Activated CD4-positive, CD25-positive, alpha-beta regulatory T cell treated with anti-CD3 and anti-CD28 coated beads, Interleukin-2, amount 50 U/mL, for 72 hours (primary cell): ENCODE results near the gene ANGPTL4.
A peak's percentile ranks its signal among the peaks of the same experiment; 100 is the strongest.
"Not testable (repeated sequence)": the region's sequence is repeated elsewhere in the genome, so short reads cannot be mapped to it uniquely, and the experiment has no call there.

ENCODE experiments used
- DNase-seq: peaks from one replicate; pipeline ENCODE4 v3.0.0; 2021

ANGPTL4 gene

GRCh38 chr19:8366121-8366581 is 2.2 kb downstream of the ANGPTL4 start:
- DNase-seq = no peak

DNA sequence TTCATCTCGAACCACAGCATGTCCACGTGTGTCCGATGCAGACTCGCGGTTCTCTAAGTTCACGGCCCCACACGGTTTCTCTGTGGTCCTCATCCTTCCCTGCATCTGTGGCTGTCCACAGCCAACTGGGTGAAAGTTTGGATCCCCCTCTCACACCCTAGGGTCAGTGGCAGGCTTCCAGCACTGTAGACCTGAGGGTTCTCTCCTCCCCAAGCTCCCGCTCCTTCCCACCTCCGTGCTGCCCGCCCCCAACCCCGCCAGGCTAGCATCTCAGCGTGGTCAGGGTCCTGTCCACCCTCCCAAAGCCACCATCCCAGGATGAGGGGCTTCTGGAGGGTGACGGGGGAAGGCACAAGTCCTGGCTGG is 3.0 kb downstream of the ANGPTL4 start:
- DNase-seq = no peak

GRCh38 chr19:8367327-8368001 is 3.5 kb downstream of the ANGPTL4 start:
- no peak for DNase-seq

GRCh38 chr19:8370176-8371010 is 6.4 kb downstream of the ANGPTL4 start:
- no peak for DNase-seq

DNA sequence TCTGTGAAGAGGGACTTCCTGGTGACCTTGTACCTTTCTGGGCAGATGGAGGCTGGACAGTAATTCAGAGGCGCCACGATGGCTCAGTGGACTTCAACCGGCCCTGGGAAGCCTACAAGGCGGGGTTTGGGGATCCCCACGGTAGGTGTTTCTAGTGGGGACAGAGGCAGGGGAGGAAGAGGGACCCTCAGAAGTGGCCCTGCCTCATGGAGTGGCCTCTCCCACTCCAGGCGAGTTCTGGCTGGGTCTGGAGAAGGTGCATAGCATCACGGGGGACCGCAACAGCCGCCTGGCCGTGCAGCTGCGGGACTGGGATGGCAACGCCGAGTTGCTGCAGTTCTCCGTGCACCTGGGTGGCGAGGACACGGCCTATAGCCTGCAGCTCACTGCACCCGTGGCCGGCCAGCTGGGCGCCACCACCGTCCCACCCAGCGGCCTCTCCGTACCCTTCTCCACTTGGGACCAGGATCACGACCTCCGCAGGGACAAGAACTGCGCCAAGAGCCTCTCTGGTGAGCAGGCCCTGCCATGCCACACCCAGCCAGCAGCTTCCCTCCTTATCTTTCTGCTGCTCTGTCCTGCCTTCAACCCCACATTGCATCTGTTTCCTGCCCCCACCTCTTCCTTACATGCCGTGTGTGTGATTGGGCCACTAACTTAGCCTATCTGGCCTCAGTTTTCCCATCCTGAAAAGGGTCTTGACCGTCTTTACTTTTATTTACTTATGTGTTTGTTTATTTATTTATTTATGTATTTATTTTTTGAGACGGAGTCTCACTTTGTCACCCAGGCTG is 7.3 kb downstream of the ANGPTL4 start:
- no peak for DNase-seq

DNA sequence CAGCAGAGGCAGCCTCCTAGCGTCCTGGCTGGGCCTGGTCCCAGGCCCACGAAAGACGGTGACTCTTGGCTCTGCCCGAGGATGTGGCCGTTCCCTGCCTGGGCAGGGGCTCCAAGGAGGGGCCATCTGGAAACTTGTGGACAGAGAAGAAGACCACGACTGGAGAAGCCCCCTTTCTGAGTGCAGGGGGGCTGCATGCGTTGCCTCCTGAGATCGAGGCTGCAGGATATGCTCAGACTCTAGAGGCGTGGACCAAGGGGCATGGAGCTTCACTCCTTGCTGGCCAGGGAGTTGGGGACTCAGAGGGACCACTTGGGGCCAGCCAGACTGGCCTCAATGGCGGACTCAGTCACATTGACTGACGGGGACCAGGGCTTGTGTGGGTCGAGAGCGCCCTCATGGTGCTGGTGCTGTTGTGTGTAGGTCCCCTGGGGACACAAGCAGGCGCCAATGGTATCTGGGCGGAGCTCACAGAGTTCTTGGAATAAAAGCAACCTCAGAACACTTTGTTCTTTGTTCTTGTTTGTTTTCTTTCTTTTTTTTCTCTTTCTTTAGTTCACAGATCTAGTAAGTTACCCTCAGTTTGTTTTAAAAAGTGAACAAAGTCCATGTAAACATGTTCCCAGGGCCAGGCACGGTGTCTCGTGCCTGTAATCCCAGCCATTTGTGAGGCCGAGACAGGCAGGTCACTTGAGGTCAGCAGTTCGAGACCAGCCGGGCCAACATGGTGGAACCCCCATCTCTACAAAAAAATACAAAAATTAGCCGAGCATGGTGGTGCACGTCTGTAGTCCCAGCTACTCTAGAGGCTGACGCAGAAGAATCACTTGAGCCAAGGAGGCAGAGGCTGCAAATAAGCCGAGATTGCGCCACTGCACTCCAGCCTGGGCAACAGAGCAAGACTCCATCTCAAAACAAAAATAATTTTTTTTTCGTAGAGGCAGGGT is 10.2 kb downstream of the ANGPTL4 start:
- DNase-seq = no peak

DNA sequence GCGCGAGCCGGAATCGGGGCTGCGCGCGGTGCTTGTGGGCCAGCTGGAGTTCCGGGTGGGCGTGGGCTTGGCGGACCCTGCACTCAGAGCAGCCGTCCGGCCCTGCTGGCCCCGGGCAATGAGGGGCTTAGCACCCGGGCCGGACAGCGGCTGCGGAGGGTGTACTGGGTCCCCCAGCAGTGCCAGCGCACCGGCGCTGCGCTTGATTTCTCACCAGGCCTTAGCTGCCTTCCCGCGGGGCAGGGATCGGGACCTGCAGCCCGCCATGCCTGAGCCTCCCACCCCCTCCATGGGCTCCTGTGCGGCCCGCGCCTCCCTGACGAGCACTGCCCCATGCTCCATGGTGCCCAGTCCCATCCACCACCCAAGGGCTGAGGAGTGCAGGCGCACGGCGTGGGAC is 11.8 kb downstream of the ANGPTL4 start:
- DNase-seq = not testable (repeated sequence)

DNA sequence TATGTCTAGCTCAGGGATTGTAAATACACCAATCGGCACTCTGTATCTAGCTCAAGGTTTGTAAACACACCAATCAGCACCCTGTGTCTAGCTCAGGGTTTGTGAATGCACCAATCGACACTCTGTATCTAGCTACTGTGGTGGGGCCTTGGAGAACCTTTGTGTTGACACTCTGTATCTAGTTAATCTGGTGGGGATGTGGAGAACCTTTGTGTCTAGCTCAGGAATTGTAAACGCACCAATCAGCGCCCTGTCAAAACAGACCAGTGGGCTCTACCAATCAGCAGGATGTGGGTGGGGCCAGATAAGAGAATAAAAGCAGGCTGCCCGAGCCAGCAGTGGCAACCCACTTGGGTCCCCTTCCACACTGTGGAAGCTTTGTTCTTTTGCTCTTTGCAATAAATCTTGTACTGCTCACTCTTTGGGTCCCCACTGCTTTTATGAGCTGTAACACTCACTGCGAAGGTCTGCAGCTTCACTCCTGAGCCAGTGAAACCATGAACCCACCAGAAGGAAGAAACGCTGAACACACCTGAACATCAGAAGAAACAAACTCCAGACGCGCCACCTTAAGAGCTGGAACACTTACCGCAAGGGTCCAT is 12.5 kb downstream of the ANGPTL4 start:
- not testable (repeated sequence) for DNase-seq

GRCh38 chr19:8377598-8377997 is 13.6 kb downstream of the ANGPTL4 start:
- DNase-seq = no peak

- not testable (repeated sequence) for DNase-seq
Measured at GRCh38 chr19:8379156-8379891, 15.4 kb downstream of the ANGPTL4 start.

GRCh38 chr19:8384569-8384968 is 20.6 kb downstream of the ANGPTL4 start:
- not testable (repeated sequence) for DNase-seq

DNA sequence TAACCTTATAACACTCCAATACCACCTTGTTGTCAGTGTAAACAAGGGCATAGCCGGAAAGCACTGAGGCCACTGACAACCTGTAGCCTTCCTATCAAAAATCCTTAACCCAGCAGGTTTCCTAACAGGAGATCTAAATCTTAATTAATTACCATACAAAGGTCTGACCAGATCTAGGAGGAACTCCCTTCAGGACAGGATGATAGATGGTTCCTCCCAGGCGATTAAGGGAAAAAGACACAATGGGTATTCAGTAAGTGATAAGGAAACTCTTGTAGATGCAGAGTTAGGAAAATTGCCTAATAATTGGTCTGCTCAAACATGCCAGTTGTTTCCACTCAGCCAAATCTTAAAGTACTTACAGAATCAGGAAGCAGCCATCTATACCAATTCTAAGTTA is 21.1 kb downstream of the ANGPTL4 start:
- DNase-seq = not testable (repeated sequence)

DNA sequence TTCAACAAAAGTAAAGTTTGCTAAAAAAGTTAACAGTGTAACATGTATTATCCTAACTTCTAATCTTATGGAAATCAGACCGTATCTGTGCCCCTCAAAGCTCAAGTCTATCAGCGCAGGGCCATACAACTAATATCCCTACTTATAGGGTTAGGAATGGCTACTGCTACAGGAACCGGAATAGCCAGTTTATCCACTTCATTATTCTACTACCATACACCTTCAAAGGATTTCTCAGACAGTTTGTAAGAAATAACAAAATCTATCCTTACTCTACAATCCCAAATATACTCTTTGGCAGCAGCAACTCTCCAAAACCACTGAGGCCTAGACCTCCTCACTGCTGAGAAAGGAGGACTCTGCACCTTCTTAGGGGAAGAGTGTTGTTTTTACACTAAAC is 21.6 kb downstream of the ANGPTL4 start:
- not testable (repeated sequence) for DNase-seq

DNA sequence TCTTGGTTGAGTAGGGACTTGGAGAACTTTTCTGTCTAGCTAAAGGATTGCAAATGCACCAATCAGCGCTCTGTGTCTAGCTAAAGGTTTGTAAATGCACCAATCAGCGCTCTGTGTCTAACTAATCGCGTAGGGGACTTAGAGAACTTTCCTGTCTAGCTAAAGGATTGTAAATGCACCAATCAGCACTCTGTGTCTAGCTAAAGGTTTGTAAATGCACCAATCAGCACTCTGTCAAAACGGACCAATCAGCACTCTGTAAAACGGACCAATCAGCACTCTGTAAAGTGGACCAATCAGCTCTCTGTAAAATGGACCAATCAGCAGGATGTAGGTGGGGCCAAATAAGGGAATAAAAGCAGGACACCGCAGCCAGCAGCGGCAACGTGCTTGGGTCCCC is 22.5 kb downstream of the ANGPTL4 start:
- not testable (repeated sequence) for DNase-seq

GRCh38 chr19:8386990-8387389 is 23.0 kb downstream of the ANGPTL4 start:
- DNase-seq = no peak

DNA sequence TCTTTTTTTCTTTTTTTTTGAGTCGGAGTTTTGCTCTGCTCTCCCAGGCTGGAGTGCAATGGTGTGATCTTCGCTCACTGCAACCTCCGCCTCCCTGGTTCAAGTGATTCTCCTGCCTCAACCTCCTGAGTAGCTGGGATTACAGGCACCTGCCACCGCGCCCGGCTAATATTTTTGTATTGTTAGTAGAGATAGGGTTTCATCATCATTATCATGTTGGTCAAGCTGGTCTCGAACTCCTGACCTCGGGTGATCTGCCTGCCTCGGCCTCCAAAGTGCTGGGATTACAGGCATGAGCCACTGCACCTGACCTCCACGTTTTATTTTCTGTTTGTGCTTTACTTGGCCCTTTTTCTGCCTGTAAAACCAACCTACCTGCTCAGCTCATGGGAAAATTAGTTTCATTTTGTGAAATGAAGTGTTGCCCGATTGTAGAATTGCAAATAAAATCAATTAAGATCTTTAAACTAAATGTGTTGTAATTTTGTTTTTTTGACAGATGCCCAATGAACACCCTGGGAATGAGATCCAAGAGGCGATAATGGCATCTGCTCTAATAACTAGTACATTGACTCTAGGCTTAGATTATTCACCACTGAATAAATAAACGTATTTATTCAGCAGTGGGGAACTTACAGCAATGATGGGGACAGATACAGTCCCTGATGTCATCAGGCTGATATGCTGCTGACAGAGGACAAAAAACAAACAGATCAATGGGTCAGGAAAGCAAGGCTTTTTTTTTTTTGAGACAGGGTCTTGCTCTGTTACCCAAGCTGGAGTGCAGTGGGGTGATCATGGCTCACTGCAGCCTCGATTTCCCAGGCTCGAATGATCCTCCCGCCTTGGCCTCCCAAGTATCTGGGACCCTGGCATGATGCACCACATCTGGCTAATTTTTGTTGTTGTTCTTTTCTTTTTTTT is 24.0 kb downstream of the ANGPTL4 start:
- DNase-seq = no peak

DNA sequence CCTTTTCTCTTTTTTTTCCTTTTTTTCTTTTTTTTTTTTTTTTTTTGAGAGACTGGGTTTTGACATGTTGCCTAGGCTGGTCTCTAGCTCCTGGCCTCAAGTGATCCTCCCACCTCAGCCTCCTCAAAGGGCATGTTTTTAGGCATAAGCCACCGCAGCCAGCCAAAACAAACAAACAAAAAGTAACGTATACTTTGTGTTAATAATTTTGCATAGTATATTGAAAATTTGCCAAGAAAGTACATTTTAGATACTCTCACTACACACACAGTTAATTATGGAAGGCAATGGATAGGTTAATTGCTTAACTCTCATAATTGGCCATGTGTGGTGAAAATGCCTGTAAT is 24.6 kb downstream of the ANGPTL4 start:
- DNase-seq = no peak

DNA sequence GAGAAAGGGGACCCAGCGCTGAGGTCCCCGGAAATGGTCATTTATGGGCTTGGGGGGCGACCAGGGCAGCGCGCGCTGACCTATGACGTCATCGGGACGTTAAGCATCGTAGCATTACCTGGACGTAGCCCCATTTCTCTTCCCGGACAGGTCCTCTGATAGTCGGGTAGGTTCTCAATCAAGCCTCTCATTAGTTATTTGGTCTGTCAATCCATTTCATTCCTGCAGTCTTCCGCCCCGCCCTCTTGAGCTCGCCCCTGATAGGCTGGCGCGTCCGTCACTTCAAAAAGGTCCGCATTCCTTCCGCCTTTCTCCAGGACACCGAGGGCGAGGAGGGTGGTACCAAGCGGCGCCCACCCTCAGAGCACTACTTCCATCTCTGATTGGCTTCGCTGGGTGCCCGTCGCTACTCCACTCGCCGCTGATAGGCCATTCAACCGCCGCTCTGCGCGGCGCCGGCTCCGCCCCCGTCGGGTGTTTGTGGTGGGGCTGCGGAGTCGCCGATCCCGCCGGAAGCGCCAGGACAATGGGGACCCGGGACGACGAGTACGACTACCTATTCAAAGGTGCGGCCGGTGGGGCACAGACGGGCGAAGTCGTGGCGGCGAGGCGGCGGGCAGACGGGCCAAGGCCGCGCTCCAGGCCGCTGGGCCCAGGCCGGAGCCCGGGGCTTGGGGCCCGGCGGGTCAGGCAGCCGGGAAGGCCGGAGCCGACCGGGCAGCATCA is 26.1 kb downstream of the ANGPTL4 start, which contains the start of gene RAB11B:
Gene RAB11B, plus strand, starts transcription at position 470 of the 726 bp plus-strand sequence. Its CDS starts 57 bp downstream, at position 527.
- peak; percentile 98 for DNase-seq

- DNase-seq = peak; percentile 94
Measured at GRCh38 chr19:8390617-8390981, 26.6 kb downstream of the ANGPTL4 start.
